Prostate gland (tissue), 2 donors: ENCODE data around the gene PTK7. TPM values are rescaled to one million over a fixed set of nuclear protein-coding genes. Genes with fewer than 3 reads are reported as not detected.

Experiments
- DNase-seq: peaks from one replicate; pipeline ENCODE4 v3.0.0-alpha.2; 2019; ENCODE audit warnings: low spot score
- H3K27ac ChIP-seq, 2 donors: fragments of 200-600 bp; sonication (generic); 2 replicates each; pipeline ENCODE4 v1.5.1; 2017 to 2019
- H3K27me3 ChIP-seq: fragments of 200-600 bp; sonication (generic); replicated peaks from 2 replicates; pipeline ENCODE4 v1.5.1; 2019; ENCODE audit not compliant: insufficient read depth
- H3K36me3 ChIP-seq, 2 donors: fragments of 200-600 bp; sonication (generic); 1 replicate in 1 of 2; 2 replicates in 1 of 2; pipeline versions ENCODE4 v1.5.1 to v1.8.1; 2017 to 2019
- H3K4me1 ChIP-seq: fragments of 200-600 bp; sonication (generic); replicated peaks from 2 replicates; pipeline ENCODE4 v1.5.1; 2019
- H3K4me3 ChIP-seq, 2 donors: fragments of 200-600 bp; sonication (generic); 2 replicates each; pipeline ENCODE4 v1.5.1; 2017 to 2019
- H3K9me3 ChIP-seq: fragments of 200-600 bp; sonication (generic); 2 replicates; pipeline ENCODE4 v1.5.1; 2017
- CTCF ChIP-seq, 4 experiments: fragments of 200-600 bp in 2 of 4; fragments of 450-650 bp in 2 of 4; sonication (generic) in 2 of 4; IDR thresholded peaks; 1 replicate in 3 of 4; 2 replicates in 1 of 4; pipeline ENCODE4 v1.5.1; 2016 to 2019; ENCODE audit warnings: antibody characterized with exemption in 4 of 4, mild to moderate bottlenecking in 2 of 4, moderate library complexity in 2 of 4
- POLR2A ChIP-seq: fragments of 450-650 bp; IDR thresholded peaks from one replicate; pipeline ENCODE4 v1.6.1; 2016; ENCODE audit warnings: antibody characterized with exemption, mild to moderate bottlenecking
- POLR2AphosphoS5 ChIP-seq: sonication (generic); formaldehyde crosslinking; IDR thresholded peaks from one replicate; pipeline ENCODE4 v1.6.1; 2017; ENCODE audit warnings: antibody characterized with exemption
- WGBS: methylation state at CpG from one replicate; pipeline ENCODE4 v1.1.5; 2018; 5-methylcytosine and 5-hydroxymethylcytosine counted together
- intact Hi-C: fragments of 100-400 bp; cut with DNase I; formaldehyde crosslinking; loops from one replicate; pipeline ENCODE4 v1.14.2; 2022
- total RNA-seq, 2 donors: library from RNA; depleted of rRNA; stranded (reverse); fragments of >200 nt; gene quantifications; one replicate each; pipeline ENCODE4 v1.1.0, GENCODE V29; 2016

PTK7 gene
- total RNA-seq, 2 donors from 2014 or later, result 83.3 to 85.2 TPM

GRCh38 chr6:43053545-43054205 is 22.4 kb upstream of the PTK7 start, which contains the start of gene CUL7:
TSS of gene CUL7 (minus strand) at chr6:43053851. CDS start at chr6:43052788, 1,063 bp downstream.
- TF ChIP-seq POLR2A (peak; percentile 82), CTCF (IDR thresholded peaks at IDR 0.05) (peak in 2 of 4 experiments; percentile 11 to 31), POLR2AphosphoS5 (peak; percentile 95)
- peak within 1 kb of the TSS; percentile 57 to 69 for H3K4me3 ChIP-seq
- intact Hi-C loops, result no loop called here
- H3K27ac ChIP-seq, result peak within 1 kb of the TSS; percentile 80 to 86
- H3K4me1 ChIP-seq, result peaks cover 16% of the 10 kb centered on the region
- peak; percentile 90 for DNase-seq
- H3K9me3 ChIP-seq, result no peaks in the 10 kb centered on the region
- H3K27me3 ChIP-seq, result no peaks in the 10 kb centered on the region
- WGBS, result 1% methylated on average over 23 of the region's 45 CpGs
- peaks cover 0 to 6% of the 10 kb centered on the region in 2 donors for H3K36me3 ChIP-seq

GRCh38 chr6:43054206-43054943 is 21.7 kb upstream of the PTK7 start:
- peaks cover 17% of the 10 kb centered on the region for H3K4me1 ChIP-seq
- peak overlapping the region; percentile 80 to 86 for H3K27ac ChIP-seq
- H3K4me3 ChIP-seq, result peak overlapping the region; percentile 57 to 69
- intact Hi-C loops, result no loop called here
- 60% methylated on average over 17 of the region's 17 CpGs for WGBS
- no peaks in the 10 kb centered on the region for H3K27me3 ChIP-seq
- no peak for DNase-seq
- TF ChIP-seq POLR2A, result no peak
- TF ChIP-seq POLR2AphosphoS5, result no peak
- no peak for TF ChIP-seq CTCF (IDR thresholded peaks at IDR 0.05)
- no peaks in the 10 kb centered on the region for H3K9me3 ChIP-seq
- peaks cover 0 to 6% of the 10 kb centered on the region in 2 donors for H3K36me3 ChIP-seq

- TF ChIP-seq POLR2AphosphoS5 (no peak), POLR2A (no peak), CTCF (IDR thresholded peaks at IDR 0.05) (no peak)
- Histone ChIP-seq H3K9me3 (no peaks in the 10 kb centered on the region), H3K4me1 (peaks cover 22% of the 10 kb centered on the region), H3K36me3 (peaks cover 0 to 6% of the 10 kb centered on the region in 2 donors), H3K4me3 (no peak overlapping the region), H3K27me3 (no peaks in the 10 kb centered on the region), H3K27ac (no peak overlapping the region)
- DNase-seq, result no peak
- WGBS, result 79% methylated on average over 8 of the region's 8 CpGs
- intact Hi-C loops, result no loop called here
Observed at GRCh38 chr6:43055966-43056365, 20.1 kb upstream of the PTK7 start.

- H3K9me3 ChIP-seq, result no peaks in the 10 kb centered on the region
- intact Hi-C loops, result no loop called here
- H3K36me3 ChIP-seq, result peaks cover 0 to 6% of the 10 kb centered on the region in 2 donors
- H3K4me1 ChIP-seq, result peaks cover 16% of the 10 kb centered on the region
- no peaks in the 10 kb centered on the region for H3K27me3 ChIP-seq
- TF ChIP-seq CTCF (IDR thresholded peaks at IDR 0.05) (no peak), POLR2A (no peak), POLR2AphosphoS5 (no peak)
- no peak for DNase-seq
- peak overlapping the region; percentile 92 for H3K27ac ChIP-seq
- 56% methylated on average over 1 of the region's 1 CpG for WGBS
- peak overlapping the region; percentile 62 to 91 for H3K4me3 ChIP-seq
Observed at GRCh38 chr6:43058531-43058930, 17.6 kb upstream of the PTK7 start.
